AG09319 (cell line): ENCODE data around the gene ARHGAP22.

Experiments used
- DNase-seq: peaks from one replicate; pipeline ENCODE4 v3.0.0-alpha.2; 2010; ENCODE audit warnings: low read depth; ENCODE audit errors: extremely low read depth
- TF ChIP-seq, protein P1 (sequence below): IDR thresholded peaks from 2 replicates; pipeline ENCODE4 v1.5.1; 2011; ENCODE audit warnings: low read depth, mild to moderate bottlenecking, inconsistent platforms, low read length, moderate library complexity

Gene ARHGAP22

DNA sequence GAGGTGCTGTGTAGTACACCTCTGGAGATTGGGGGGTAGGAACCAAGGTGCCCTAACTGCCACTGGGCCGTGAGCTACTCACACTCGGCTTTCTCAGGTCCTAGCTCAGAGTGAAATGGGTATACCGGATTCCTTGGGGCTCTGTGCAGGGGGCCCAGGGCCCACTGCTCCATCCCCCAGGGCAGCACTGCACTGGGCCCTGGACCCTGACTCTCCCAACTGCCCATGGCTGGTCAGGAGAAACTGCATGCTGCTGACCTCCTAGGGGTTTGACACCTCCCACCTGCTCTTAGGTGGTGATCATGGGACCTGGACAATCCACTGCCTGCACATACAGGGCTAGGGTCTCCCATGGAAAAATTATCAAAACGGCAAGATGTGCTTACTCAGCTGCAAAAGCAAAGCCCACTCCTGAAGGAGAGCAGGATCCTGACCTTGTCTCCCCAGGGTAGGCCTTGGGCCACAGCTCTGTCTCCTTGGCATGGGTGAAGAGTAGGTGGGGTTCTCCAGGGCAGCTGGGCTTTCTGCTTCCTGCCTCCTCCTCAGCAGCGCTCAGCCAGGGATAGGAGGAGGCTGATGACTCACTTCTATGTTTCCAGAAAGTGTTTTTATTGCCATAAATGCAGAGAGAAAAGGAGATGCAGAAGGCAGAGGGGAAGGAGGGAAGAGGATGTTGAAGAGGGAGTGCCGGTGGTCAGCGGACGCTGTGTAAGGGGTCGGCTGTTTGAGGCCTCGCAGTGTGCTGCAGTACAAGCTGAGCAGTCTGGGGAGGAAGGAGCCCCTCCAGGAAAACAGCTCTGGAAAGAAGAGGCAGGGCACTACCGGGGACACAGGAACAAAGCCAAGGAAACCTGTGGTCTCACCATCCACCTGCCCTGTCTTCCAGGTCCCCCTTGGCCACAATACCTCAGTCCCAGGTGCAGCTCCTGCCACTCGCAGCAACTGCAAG, 107.8 kb downstream of the ARHGAP22 start:
- DNase-seq, result peak; percentile 19
- TF ChIP-seq, protein P1, sequence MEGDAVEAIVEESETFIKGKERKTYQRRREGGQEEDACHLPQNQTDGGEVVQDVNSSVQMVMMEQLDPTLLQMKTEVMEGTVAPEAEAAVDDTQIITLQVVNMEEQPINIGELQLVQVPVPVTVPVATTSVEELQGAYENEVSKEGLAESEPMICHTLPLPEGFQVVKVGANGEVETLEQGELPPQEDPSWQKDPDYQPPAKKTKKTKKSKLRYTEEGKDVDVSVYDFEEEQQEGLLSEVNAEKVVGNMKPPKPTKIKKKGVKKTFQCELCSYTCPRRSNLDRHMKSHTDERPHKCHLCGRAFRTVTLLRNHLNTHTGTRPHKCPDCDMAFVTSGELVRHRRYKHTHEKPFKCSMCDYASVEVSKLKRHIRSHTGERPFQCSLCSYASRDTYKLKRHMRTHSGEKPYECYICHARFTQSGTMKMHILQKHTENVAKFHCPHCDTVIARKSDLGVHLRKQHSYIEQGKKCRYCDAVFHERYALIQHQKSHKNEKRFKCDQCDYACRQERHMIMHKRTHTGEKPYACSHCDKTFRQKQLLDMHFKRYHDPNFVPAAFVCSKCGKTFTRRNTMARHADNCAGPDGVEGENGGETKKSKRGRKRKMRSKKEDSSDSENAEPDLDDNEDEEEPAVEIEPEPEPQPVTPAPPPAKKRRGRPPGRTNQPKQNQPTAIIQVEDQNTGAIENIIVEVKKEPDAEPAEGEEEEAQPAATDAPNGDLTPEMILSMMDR, result no peak

DNA sequence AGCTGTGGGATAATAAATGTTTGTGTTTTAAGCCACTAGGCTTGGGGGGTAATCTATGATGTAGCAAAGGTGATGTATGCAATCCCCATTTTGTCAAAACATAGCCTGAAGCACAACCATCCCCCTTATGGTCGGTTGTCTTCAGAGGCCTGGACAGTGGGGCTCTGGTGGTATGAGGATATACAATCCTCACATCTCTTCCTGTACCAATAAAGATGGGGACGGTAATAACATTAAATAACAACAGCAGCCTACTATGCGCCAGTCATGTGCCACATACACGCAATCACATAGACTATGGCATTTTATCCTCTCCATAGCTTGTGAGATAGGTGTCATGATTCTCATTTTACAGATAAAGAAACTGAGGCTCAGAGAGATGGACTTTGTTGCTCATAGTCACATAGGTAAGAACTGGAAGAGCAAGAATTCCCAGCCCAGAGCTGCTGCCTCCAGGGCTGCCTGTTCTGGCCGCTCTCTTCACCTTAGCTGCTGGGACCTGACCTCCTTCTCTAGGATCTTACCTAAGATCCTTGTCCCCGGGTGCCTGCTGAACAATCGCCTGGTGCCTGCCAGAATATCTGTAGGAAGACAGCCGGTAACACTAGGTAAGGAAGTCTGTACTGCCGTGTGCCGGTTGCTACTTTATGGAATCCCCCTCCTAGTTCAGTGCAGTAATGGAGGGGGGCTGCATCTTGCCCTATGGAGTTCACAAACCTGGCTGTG, 108.6 kb downstream of the ARHGAP22 start:
- TF ChIP-seq, protein P1, result no peak
- no peak for DNase-seq

- no peak for DNase-seq
- TF ChIP-seq, protein P1, result no peak
Observed at GRCh38 chr10:48495282-48496045, 109.4 kb downstream of the ARHGAP22 start.

GRCh38 chr10:48494611-48495010, 110.3 kb downstream of the ARHGAP22 start:
- DNase-seq, result no peak
- TF ChIP-seq, protein P1, result no peak

GRCh38 chr10:48494073-48494472, 110.8 kb downstream of the ARHGAP22 start:
- TF ChIP-seq, protein P1, result no peak
- no peak for DNase-seq

DNA sequence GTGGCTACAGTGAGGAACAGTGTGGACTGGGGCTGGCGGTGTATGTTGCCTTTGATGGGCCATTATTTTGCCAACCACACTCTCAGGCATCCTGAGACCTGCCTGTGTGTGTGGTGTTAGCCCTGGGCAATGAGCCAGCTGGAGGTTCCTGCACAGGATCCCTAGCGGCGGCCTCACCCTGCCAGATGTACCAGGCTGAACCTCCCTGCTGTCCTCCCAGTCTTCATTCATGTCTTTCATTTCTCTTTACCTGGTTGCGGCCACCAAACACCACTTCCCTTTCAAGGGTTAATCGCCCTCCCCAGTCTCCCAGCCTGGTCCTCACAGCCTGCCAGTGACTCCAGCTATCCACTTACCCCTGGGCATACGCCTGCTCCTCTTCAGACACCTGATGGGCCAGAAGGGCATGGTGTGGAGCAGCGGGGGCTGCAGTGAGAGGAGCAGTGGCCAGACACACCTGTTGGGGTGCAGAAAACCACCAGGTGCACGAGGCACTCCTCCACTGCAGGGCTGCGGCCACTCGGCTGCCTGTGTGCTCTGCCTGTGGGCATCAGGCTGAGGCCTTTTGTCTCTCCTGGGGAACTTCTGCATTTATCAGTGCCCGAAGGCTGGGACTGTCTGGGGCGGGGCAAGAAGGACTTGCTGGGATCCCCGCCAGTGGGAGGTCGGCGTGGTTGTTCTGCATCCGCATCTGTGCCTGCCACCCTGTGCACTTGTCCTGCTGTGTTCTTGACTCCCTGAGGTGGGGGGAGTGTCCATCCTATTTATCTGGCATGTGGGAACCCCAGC, 111.6 kb downstream of the ARHGAP22 start:
- TF ChIP-seq, protein P1, result no peak
- DNase-seq, result no peak
